GM12891 (cell line): ENCODE results near the gene ACOD1.

Experiments used
- POLR2A ChIP-seq: IDR thresholded peaks from 2 replicates; pipeline ENCODE4 v1.6.1; 2011; ENCODE audit warnings: low read depth, low read length, control low read depth
- POLR2AphosphoS5 ChIP-seq: IDR thresholded peaks from 2 replicates; pipeline ENCODE4 v1.6.1; 2011; ENCODE audit warnings: low read depth, low read length, control low read depth
- SPI1 ChIP-seq: IDR thresholded peaks from 2 replicates; pipeline ENCODE4 v1.6.1; 2011; ENCODE audit warnings: low read depth, low read length, control low read depth
- TAF1 ChIP-seq: IDR thresholded peaks from 2 replicates; pipeline ENCODE4 v1.6.1; 2011; ENCODE audit warnings: low read depth, low read length, control low read depth

- TF ChIP-seq POLR2AphosphoS5 (no peak), POLR2A (no peak), TAF1 (no peak), SPI1 (no peak)
Observed at GRCh38 chr13:76934671-76935070, 13.6 kb upstream of the ACOD1 start.
